ENCODE results near the gene ZNF514. TPM values are rescaled to one million over a fixed set of nuclear protein-coding genes. Genes with fewer than 3 reads are reported as not detected.

ZNF514 gene
- total and polyA plus RNA-seq, 2 of the 8 experiments (the other 6 are each of a cell fraction or from before 2014, with no cell fraction given): 5.3 to 13.3 TPM

DNA sequence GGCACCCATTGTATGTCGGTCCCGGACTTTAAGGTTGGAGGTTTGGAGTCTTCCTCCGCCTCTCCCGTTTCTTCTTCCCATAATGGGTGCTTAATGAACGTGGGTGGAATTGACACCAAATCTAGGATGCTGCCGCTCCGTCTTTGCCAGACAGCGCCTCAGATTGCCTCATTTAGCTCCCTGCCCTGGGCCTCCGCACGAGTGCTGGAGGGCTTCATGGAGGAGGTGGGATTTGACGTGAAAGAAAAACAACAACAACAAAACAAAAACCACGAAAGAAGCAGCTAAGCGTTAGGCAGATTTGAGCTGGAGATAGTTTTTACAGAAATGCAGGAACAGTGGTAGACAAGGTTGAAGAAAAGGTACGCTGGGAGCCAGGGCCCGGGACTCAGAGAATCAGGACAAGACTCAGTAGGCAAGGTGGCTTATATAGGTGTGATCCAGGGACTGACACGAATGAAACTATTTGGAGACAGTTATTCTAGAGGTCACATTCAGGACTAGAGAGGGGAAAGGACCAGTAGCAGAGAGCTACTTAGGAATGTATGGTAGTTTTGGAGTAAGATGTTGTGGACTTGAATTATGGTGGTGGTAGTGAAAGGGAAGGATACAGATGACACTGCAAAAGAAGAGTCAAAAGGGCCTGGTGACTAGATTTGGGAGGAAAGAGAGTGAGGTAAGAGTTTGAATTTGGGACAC, 6.6 kb upstream of the ZNF514 start:
- DNase-seq (ENCODE audit: low read depth in 1 of 2, low spot score in 2 of 2): no peak
- Histone ChIP-seq H3K14ac (ENCODE audit: insufficient read length) (no peak overlapping the region), H3K4me1 (replicated peaks in 1 of 4; ENCODE audit: control insufficient read depth in 3 of 4, insufficient read depth in 4 of 4, low read length in 3 of 4) (peaks cover 0 to 2% (median 0%) of the 10 kb centered on the region in 4 experiments; a peak in 2 of 7 replicates), H2BK12ac (ENCODE audit: low read depth, low read length) (peak overlapping the region; percentile 62; the same call in 1 of the 2 replicates), H3K79me2 (ENCODE audit: control insufficient read depth in 1 of 2, insufficient read depth in 2 of 2, low read length in 2 of 2) (peaks cover 0 to 3% of the 10 kb centered on the region in 2 experiments; a peak in 1 of 4 replicates), H3K27me3 (replicated peaks in 1 of 4; ENCODE audit: control insufficient read depth in 3 of 4, extremely low read depth in 1 of 4, insufficient read depth in 3 of 4, low read length in 3 of 4) (no peaks in the 10 kb centered on the region; a peak in 1 of 7 replicates), H3K36me3 (ENCODE audit: control insufficient read depth in 2 of 4, insufficient read depth in 4 of 4, low read length in 3 of 4) (no peaks in the 10 kb centered on the region), H2BK120ac (replicated peaks; ENCODE audit: low read depth, low read length) (no peak overlapping the region), H4K8ac (ENCODE audit: extremely low read depth, insufficient read depth, low read length) (peak overlapping the region; percentile 87), H3K9ac (replicated peaks in 1 of 4; ENCODE audit: extremely low read depth in 1 of 4, low read depth in 3 of 4, low read length in 3 of 4) (peak overlapping the region; percentile 43 to 97 (median 62)), H3K56ac (replicated peaks; ENCODE audit: insufficient read length, low read depth, low read length) (no peak overlapping the region), H3K4me2 (ENCODE audit: insufficient read depth in 1 of 2, low read depth in 2 of 2, low read length in 2 of 2) (peak overlapping the region; percentile 89 to 93), H2BK20ac (ENCODE audit: low read length) (no peak overlapping the region), H3K23me2 (ENCODE audit: low read depth, low read length) (peaks cover 11% of the 10 kb centered on the region), H2BK15ac (ENCODE audit: low read length) (no peak overlapping the region), H4K91ac (replicated peaks; ENCODE audit: insufficient read length, low read length) (no peak overlapping the region), H2AK5ac (ENCODE audit: low read depth, low read length) (no peak overlapping the region), H3K9me3 (ENCODE audit: insufficient read depth in 2 of 2, low read depth in 1 of 2, low read length in 1 of 2) (no peaks in the 10 kb centered on the region; a peak in 2 of 4 replicates), H3K27ac (ENCODE audit: low read depth, low read length) (no peak overlapping the region), H3K18ac (ENCODE audit: extremely low read depth, low read length) (no peak overlapping the region; the same call in 1 of the 2 replicates), H3K4me3 (ENCODE audit: extremely low read depth in 1 of 4, insufficient read depth in 2 of 4, low read depth in 3 of 4, low read length in 4 of 4) (peak overlapping the region; percentile 87 to 100 (median 98)), H3K23ac (ENCODE audit: insufficient read length) (no peak overlapping the region), H2BK5ac (ENCODE audit: low read depth, low read length) (peak overlapping the region; percentile 54; the same call in 1 of the 2 replicates), H3K4ac (replicated peaks; ENCODE audit: insufficient read length, low read depth, low read length) (no peak overlapping the region), H2AFZ (ENCODE audit: low read length) (peak overlapping the region; percentile 97), H4K5ac (ENCODE audit: insufficient read length, low read depth, low read length) (no peak overlapping the region), H3K79me1 (ENCODE audit: low read depth, low read length) (no peaks in the 10 kb centered on the region), H4K20me1 (replicated peaks in 1 of 2; ENCODE audit: control insufficient read depth in 1 of 2, insufficient read depth in 2 of 2, low read length in 2 of 2) (no peaks in the 10 kb centered on the region)
- no peak for FAIRE-seq
- WGBS, 2 experiments (ENCODE audit: extremely low coverage in 1 of 2, insufficient coverage in 1 of 2, insufficient read length in 1 of 2, insufficient replicate concordance in 2 of 2, low coverage in 1 of 2, low lambda C conversion rate in 2 of 2, missing lambda C conversion rate in 1 of 2): 20% methylated on average over 16 of the region's 16 CpGs; no CpG with 5 or more reads in 1 of the 2 experiments
- CTCF ChIA-PET (ENCODE audit: partially characterized antibody): interaction anchor here (1.0 kb wide), 1 partner anchor 43 kb away, joined by 3 read pairs; no protein-coding TSS in a partner anchor
- POLR2A ChIA-PET (ENCODE audit: partially characterized antibody): interaction anchor here (1.2 to 1.5 kb wide), 2 partner anchors 9 to 44 kb away, joined by 3 to 4 read pairs; no protein-coding TSS in a partner anchor
- TF ChIP-seq ASH2L (IDR thresholded peaks at IDR 0.05; ENCODE audit: low read length) (no peak), RFX5 (IDR thresholded peaks at IDR 0.05; ENCODE audit: borderline replicate concordance, low read depth, low read length) (no peak), TAF7 (optimal IDR thresholded peaks at IDR 0.05; ENCODE audit: borderline replicate concordance, low read depth, low read length) (no peak), BACH1 (IDR thresholded peaks at IDR 0.05; ENCODE audit: low read length) (no peak), EZH2 (IDR thresholded peaks at IDR 0.05; ENCODE audit: low read depth, low read length, severe bottlenecking) (no peak)

Measured in H1 (cell line).